IPS-18c (cell line): ENCODE results near the gene ELAVL2.

Experiments used
- H3K4me3 ChIP-seq: 2 replicates; pipeline ENCODE4 v1.7.0; 2013; ENCODE audit warnings: low read depth, mild to moderate bottlenecking, low read length, moderate library complexity; ENCODE audit not compliant: insufficient read depth
- H3K9me3 ChIP-seq: one replicate; pipeline ENCODE4 v1.6.1; 2013; ENCODE audit warnings: mild to moderate bottlenecking, low read length, moderate library complexity; ENCODE audit not compliant: control insufficient read depth, insufficient read depth

The ELAVL2 gene

DNA sequence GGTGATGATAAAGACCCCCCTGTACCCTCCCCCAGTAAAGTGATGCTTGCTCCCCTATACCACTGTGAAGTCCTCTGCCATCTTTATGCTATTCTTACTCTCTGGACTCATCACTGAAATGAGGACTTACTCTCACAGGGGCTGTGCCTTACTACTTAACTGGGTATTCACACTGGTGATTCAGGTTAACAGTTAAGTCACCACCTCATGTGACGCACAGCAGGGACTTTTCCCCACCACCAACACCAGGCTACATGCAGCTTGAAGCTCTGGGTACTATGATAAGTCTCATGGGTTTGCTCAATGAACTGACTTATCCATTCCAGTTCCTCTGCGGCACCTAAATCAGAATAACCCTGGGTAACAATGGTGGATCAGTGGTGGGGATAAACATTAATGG is 163.7 kb downstream of the ELAVL2 start:
- H3K9me3 ChIP-seq, result no peaks in the 10 kb centered on the region
- H3K4me3 ChIP-seq, result no peak overlapping the region

DNA sequence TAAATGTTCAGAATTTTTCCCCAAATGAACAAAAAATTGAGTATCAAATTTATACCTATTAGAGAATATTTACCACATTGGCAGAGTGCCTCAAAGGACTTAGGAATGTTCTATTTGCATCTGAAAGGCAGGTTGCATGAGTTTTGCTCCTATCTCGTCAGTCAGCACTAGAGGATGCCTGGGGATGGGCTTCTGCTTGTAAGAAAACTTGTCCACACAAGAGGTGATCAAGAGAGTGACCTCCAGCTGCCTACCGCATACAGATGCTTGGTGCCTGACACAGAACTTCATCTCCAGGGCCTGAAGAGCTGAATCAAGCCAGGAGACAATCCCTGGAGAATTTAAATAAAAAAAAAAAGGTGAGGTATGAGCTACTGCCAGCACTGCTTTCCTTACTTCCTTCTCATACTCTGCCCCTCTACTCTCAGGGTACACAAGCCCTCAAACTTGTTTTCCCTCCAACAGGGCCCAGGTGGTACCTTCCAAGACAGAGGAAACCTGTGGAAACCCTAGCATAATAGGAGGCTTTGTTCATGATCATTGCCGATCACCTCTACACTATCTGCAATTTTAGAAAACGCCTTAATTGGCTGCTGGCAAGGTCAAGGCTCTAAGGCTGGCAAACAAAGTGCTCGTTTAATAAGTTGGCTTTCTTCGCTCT is 166.6 kb downstream of the ELAVL2 start:
- no peak overlapping the region for H3K4me3 ChIP-seq
- H3K9me3 ChIP-seq, result no peaks in the 10 kb centered on the region

DNA sequence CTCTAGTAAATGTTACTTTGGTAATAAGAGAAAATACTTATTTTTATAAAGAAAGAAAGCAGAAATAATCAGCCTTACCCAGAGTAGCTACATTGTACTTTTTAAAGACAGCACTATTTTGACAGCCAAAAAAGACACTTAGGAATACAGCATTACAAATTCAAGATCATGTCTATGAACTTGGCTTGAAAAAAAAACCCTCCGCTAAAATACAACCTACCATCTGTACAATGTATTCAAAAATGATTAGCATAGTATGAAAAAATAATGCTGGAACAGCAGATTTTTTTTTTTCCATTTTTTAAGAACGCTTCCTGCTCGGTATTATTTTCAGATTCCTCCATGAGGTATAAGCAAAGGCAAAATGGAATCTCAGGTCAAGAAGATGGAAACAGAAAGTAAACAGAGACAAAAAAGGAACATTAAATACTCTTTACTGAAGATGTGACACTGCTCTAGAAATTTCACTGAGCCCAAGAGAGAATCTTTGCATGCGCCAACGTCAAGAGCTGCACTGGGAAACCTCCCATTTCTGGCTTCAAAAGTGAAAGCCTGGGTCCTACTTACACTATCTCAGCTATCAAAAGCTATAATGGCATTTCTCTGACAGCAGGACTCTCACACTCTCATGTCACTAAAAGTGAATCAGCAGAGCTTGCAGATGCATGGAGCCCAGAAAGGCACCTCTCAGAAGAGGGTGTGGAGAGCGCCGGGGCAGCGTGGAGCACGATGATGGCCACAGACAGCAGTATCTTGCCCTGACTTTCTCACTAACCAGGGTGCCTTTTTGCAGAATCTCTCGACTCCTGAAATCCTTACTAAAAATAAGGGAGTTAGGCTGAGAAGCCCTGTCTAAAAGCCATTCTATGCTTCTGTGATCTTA is 167.4 kb downstream of the ELAVL2 start:
- no peaks in the 10 kb centered on the region for H3K9me3 ChIP-seq
- H3K4me3 ChIP-seq, result no peak overlapping the region

DNA sequence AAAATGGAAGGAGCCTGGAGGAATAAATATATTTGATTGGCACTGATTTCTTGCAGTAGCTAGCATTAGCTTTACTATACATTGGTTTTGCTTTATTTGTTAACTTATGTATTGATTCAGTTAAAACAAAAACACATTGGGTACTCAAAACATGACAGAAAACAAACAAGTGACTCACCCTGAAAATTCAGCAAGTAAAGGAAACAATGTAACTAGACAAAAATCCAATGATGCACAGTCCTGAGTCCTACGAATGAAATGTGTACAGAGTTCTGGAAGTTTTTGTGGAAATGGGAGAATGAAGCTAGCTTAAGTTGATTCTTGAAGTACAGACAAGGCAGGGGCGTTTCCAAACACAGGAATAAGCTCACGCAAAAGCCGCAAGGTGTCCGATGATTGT is 175.0 kb downstream of the ELAVL2 start:
- no peak overlapping the region for H3K4me3 ChIP-seq
- no peaks in the 10 kb centered on the region for H3K9me3 ChIP-seq

DNA sequence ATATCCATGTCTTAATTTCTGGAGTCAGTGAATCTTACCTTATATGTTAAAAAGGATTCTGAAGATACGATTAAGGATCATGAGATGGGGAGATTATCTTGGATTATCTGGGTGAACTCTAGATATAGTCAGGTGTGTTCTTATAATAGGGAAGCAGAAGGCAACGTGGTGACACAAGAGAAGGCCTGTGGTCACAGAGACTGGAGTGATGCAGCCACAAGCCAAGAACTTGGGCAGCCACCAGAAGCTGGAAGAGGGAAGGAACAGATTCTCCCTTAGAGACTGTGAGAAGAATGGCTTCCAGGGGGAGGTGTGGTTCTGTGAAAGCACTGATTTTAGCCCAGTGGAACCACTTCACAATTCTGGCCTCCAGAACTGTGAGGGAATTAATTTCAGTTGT is 177.4 kb downstream of the ELAVL2 start:
- Histone ChIP-seq H3K4me3 (no peak overlapping the region), H3K9me3 (no peaks in the 10 kb centered on the region)

DNA sequence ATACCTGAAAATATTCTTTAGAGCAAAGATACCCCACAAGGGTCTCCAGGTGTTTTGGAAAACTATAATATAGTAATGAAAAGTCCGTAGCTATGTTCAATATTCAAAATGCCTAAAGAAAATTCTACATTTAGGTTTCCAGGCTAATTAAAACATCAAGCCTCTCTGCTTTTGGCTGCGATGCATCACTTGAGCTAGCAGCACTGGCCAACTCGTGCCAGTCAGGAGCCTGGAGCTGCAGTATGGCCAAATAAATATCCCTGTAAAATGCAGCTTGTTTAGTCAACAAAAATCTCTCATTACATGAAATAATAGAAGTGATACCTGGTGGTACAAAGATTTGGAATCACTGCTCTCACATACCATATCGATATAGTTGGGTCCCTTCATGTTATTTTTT is 181.1 kb downstream of the ELAVL2 start:
- no peaks in the 10 kb centered on the region for H3K9me3 ChIP-seq
- H3K4me3 ChIP-seq, result no peak overlapping the region

DNA sequence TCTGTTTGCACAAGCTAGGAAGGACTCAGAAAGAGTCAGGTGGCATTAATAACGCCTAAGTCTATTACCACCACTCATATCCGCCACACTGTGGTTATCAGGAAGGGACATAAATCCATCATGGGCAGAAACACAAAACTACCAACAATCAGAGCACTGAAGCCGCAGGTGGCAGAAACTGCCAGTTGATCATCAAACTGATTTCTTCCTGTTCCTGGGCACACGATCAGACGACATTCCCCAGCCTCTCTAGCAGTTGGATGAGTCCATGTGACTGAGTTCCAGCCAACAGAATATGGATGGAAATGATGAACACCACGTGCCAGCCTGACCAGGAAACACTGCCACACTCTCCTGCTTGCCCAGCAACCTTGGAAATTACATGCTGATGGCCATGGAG is 181.7 kb downstream of the ELAVL2 start:
- H3K4me3 ChIP-seq, result no peak overlapping the region
- no peaks in the 10 kb centered on the region for H3K9me3 ChIP-seq

DNA sequence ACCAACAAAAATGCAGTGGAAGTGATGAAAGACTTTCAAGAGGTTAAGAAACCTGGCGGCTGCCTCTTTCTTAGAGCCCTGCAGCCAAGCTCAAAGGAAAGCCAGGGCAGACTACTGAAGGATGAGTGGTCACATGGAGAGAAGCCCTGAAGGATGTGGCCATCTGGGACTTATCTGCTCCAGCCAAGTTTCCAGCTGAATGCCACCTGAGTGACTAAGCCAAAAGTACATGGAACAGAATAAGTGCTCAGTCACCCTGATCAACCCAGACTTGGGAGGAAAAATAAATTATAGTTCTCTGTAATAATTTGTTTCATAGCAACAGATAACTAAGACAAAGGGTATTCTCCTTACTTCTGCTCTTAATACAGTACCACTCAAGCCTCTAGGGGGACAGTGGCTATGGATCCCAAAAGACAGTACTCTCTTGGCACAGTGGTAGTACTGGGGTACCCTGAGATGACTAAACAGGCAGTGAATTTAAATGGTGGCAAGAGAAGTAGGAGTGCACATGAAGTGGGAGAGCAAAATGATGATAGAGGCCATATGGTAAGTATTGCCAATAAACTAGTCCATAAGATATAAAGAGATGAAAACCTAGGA is 182.3 kb downstream of the ELAVL2 start:
- H3K4me3 ChIP-seq, result no peak overlapping the region
- H3K9me3 ChIP-seq, result no peaks in the 10 kb centered on the region
